Activated CD8-positive, alpha-beta memory T cell treated with anti-CD3 and anti-CD28 coated beads, Interleukin-2, amount 10 ng/mL, durations not matched to agents 7 days and 5 days (primary cell): ENCODE results near the gene TM9SF1. TPM values are rescaled to one million over a fixed set of nuclear protein-coding genes. Genes with fewer than 3 reads are reported as not detected.
A peak's percentile ranks its signal among the peaks of the same experiment; 100 is the strongest.
"Not testable (repeated sequence)": the region's sequence is repeated elsewhere in the genome, so short reads cannot be mapped to it uniquely, and the experiment has no call there.

Experiments
- ATAC-seq: fragments of 150-1000 bp; cut with Tn5 transposase; one replicate; pipeline ENCODE4 v1.10.0; 2021; ENCODE audit warnings: moderate library complexity
- CTCF ChIA-PET: fragments of 350-600 bp; sonication (Branson Sonifier 250); formaldehyde crosslinking; loops from one replicate; lab custom pipeline; 2021; ENCODE audit warnings: antibody characterized with exemption; lab: Charles Lee
- DNase-seq: peaks from one replicate; pipeline ENCODE4 v3.0.0-alpha.2; 2020
- H3K27ac Mint-ChIP-seq: one replicate; pipeline ENCODE4 v1.8.0; 2021; ENCODE audit warnings: mild to moderate bottlenecking, mixed read lengths
- H3K27me3 Mint-ChIP-seq: one replicate; pipeline ENCODE4 v1.8.0; 2021; ENCODE audit warnings: mixed read lengths
- H3K36me3 Mint-ChIP-seq: one replicate; pipeline ENCODE4 v1.8.0; 2021; ENCODE audit warnings: mild to moderate bottlenecking, mixed read lengths
- H3K4me1 Mint-ChIP-seq: one replicate; pipeline ENCODE4 v1.8.0; 2021; ENCODE audit warnings: mixed read lengths
- H3K4me3 Mint-ChIP-seq: one replicate; pipeline ENCODE4 v1.8.0; 2021; ENCODE audit warnings: mild to moderate bottlenecking, moderate library complexity, mixed read lengths
- H3K9me3 Mint-ChIP-seq: one replicate; pipeline ENCODE4 v1.8.0; 2022; ENCODE audit warnings: low read depth, mixed read lengths
- total RNA-seq, 2 experiments: library from RNA; stranded (reverse); gene quantifications; one replicate each; pipeline ENCODE4 v1.2.3, GENCODE V29; 2021

The TM9SF1 gene
- total RNA-seq, 2 experiments from 2014 or later: 26.7 to 32.8 TPM

DNA sequence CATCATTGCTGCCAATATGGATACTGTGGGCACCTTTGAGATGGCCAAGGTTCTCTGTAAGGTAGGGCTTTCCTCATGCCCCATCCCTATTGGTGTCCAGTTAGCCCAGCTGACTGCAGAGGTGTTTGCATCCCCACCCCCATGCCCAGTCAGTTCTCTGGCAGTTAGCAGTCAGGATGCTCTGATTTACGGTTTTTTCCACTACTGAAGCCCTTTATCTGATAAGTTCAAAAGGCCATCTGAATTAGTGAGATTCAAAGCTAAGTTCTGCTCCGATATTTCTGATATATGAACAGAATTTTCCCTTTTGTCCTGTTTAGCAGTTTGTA is 38.3 kb upstream of the TM9SF1 start:
- Mint-ChIP-seq H3K9me3 (no peaks in the 10 kb centered on the region), H3K4me1 (peaks cover 57% of the 10 kb centered on the region), H3K27ac (peak overlapping the region; percentile 95), H3K27me3 (no peaks in the 10 kb centered on the region), H3K4me3 (peak overlapping the region; percentile 84), H3K36me3 (peaks cover 36% of the 10 kb centered on the region)
- CTCF ChIA-PET: interaction anchor here (1.9 to 21.6 kb wide), 3 partner anchors 9 to 100 kb away, joined by 6 to 541 read pairs (median 21); partner anchors contain the start of genes CIDEB, DHRS1, LTB4R and LTB4R2
- no peak for ATAC-seq
- DNase-seq: no peak

DNA sequence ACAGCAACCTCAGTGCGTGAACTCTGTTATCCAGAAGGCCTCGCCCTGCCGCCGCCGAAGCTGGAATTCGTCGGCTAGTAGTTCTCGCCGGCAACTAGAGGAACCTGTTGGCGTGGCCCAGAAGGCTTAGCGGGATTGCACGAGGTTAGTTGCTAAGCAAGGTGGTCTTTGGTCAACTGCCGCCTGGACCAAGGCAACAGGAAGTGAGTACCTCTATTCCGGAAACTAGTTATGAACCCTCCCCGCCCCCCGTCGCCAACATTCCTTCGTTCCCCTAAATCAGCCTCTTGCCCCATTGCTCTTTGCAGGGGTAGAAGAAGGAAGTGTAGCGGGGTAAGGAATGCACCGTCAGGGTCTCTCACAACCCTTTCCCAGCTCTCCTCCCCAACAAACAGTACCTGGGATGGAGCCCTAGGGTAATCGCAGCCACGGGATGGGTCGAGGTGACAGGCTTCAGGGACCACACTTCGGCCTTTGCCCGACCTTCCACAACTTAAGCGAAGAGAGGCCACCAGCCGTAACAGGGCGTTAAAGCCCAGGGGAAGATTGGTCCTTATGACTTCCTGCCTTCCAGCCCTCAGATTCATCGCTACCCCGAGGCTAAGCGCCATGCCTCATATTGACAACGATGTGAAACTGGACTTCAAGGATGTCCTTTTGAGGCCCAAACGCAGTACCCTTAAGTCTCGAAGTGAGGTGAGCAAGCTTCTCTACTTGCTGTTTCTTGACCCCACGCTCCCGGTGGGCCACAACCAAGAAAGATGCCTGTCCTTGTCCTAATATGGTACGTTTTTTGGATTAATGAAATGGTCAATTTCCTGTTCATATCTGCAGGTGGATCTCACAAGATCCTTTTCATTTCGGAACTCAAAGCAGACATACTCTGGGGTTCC is 37.6 kb upstream of the TM9SF1 start, which contains the start of gene GMPR2:
Gene GMPR2, plus strand, starts transcription at position 285 of the 893 bp plus-strand sequence. Its CDS starts 325 bp downstream, at position 610.
- Mint-ChIP-seq H3K36me3 (peaks cover 31% of the 10 kb centered on the region), H3K4me1 (peaks cover 54% of the 10 kb centered on the region), H3K9me3 (no peaks in the 10 kb centered on the region), H3K27ac (peak within 1 kb of the TSS; percentile 95), H3K27me3 (no peaks in the 10 kb centered on the region), H3K4me3 (peak within 1 kb of the TSS; percentile 84)
- CTCF ChIA-PET: interaction anchor here (1.0 to 21.6 kb wide), 4 partner anchors 10 to 101 kb away, joined by 3 to 541 read pairs (median 14); partner anchors contain the start of genes CIDEB, DHRS1, IRF9 and LTB4R
- DNase-seq (peak; percentile 54), ATAC-seq (peak; percentile 57)

DNA sequence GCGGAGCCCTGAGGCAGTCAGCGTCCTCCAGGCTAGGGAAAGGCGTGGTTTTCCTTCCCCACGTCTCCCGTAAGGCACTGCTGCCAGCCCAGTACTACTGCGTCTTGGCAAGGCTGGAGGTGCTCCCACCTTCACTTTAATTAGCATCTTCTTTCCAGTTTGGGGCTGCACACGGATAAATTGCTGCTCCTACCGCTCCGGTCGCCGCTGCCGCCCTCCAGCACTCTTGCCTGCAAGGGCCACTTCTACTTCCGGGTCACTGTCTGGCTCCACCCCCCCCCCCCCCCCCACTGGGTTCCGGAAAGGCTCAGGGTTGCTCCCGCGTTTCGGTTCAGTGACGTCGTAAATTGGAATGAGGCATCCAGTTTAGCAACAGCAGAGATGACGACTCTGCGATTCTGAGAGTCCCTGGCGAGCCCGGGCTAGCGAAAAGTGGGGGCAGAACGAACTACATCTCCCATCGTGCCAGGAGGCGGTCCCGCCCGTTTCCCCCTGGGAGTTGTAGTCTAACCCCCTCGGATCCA is 36.9 kb upstream of the TM9SF1 start, which contains the start of gene NEDD8:
Gene NEDD8, minus strand, starts transcription at position 247 of the 524 bp plus-strand sequence. Its CDS starts 100 bp downstream, at position 147.
- Mint-ChIP-seq H3K4me3 (peak within 1 kb of the TSS; percentile 84), H3K4me1 (peaks cover 53% of the 10 kb centered on the region), H3K36me3 (peaks cover 29% of the 10 kb centered on the region), H3K27me3 (no peaks in the 10 kb centered on the region), H3K9me3 (no peaks in the 10 kb centered on the region), H3K27ac (peak within 1 kb of the TSS; percentile 95)
- ATAC-seq (peak; percentile 85), DNase-seq (peak; percentile 94)
- CTCF ChIA-PET: interaction anchor here (1.0 to 21.6 kb wide), 4 partner anchors 10 to 101 kb away, joined by 3 to 541 read pairs (median 14); partner anchors contain the start of genes CIDEB, DHRS1, IRF9 and LTB4R

DNA sequence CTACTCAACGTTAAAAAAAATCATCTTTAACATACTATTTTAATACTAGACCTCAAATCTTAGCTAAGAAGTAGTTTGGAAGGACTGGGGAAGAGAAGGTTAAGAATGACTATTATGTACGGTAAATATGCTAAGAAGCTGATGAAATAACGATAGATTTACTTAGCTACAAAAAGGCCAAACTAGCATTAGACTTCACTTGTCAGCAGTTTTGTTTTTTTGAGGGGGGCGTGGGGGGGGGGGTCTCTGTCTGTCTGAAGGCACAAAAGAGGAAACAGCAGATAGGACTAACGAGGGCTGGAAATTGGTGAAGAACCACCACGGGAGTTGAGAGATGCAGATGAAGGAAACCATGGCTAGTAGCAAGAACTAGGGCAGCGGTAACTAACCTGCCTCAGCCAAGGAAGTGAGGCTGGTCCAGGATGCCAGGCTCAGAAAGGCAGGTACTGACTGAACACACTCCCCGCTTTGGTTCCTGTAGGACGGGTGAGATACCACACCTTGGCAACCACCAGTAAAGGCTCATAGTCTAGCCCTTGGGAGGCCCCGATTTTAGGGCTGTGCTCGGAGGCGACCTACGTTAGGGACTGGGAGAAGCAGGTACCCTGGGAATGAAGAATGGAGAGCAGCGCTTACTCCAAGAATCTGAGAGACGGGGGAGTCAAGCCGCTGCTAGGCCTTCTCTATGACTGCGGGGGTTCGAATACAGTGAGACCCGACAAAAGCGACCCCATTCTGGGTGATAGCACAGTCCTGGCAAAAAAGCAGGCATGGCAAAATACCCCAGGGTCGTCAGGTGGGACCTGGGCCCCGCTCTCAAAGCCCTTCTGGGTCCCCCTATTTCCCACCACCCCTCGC is 36.3 kb upstream of the TM9SF1 start:
- Mint-ChIP-seq H3K9me3 (no peaks in the 10 kb centered on the region), H3K4me1 (peaks cover 55% of the 10 kb centered on the region), H3K4me3 (peak overlapping the region; percentile 84), H3K27ac (peak overlapping the region; percentile 95), H3K36me3 (peaks cover 27% of the 10 kb centered on the region), H3K27me3 (no peaks in the 10 kb centered on the region)
- CTCF ChIA-PET: interaction anchor here (0.6 to 1.7 kb wide), 6 partner anchors 11 to 166 kb away, joined by 3 to 12 read pairs (median 4); partner anchors contain the start of genes MDP1 and TINF2
- ATAC-seq (peak; percentile 26), DNase-seq (peak; percentile 65)

DNA sequence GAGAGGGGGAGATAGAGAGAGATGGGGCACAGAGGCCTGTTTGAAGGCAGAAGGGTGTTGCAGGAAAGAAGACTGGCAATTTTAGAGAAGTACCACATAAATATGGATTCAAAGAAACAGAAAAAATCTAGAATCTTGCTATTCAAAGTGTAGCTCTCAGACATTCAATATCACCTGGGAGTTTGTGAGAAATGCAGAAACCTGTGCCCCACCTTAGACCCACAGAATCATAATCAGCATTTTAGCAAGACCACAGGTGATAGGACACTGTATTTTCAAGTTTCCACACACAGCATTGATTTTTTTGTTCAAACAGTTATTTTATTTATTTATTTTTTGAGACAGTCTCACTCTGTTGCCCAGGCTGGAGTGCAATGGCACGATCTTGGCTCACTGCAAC is 33.7 kb upstream of the TM9SF1 start:
- ATAC-seq: no peak
- H3K9me3 Mint-ChIP-seq: no peaks in the 10 kb centered on the region
- no peak for DNase-seq
- H3K36me3 Mint-ChIP-seq: peaks cover 13% of the 10 kb centered on the region
- no peak overlapping the region for H3K4me3 Mint-ChIP-seq
- no peak overlapping the region for H3K27ac Mint-ChIP-seq
- H3K4me1 Mint-ChIP-seq: peaks cover 40% of the 10 kb centered on the region
- CTCF ChIA-PET: interaction anchor here (0.7 to 2.7 kb wide), 7 partner anchors 9 to 203 kb away, joined by 3 to 13 read pairs (median 3); partner anchors contain the start of gene TINF2
- no peaks in the 10 kb centered on the region for H3K27me3 Mint-ChIP-seq

DNA sequence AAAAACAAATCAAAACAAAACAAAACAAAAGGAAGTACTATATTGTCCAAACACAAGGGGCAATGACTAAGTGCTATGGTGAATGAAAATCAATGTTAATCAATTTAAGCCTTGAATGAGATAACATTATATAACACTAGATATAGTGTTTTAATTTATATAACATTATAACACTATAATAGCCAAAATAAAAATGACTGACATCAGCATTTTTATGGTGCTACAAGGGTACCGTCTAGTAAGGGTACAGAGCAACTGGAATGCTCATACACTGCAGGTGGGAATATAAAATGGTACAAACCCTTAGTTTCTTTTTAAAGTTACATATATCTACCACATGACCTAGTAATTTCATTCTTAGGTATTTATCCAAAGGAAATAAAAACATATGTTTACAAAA is 31.2 kb upstream of the TM9SF1 start:
- Mint-ChIP-seq H3K27ac (no peak overlapping the region), H3K9me3 (no peaks in the 10 kb centered on the region), H3K4me1 (peaks cover 31% of the 10 kb centered on the region), H3K36me3 (peaks cover 13% of the 10 kb centered on the region), H3K27me3 (no peaks in the 10 kb centered on the region), H3K4me3 (no peak overlapping the region)
- CTCF ChIA-PET: interaction anchor here (1.7 to 2.7 kb wide), 2 partner anchors 10 to 16 kb away, joined by 6 to 13 read pairs; partner anchors contain the start of genes MDP1 and TINF2
- DNase-seq (no peak), ATAC-seq (no peak)

DNA sequence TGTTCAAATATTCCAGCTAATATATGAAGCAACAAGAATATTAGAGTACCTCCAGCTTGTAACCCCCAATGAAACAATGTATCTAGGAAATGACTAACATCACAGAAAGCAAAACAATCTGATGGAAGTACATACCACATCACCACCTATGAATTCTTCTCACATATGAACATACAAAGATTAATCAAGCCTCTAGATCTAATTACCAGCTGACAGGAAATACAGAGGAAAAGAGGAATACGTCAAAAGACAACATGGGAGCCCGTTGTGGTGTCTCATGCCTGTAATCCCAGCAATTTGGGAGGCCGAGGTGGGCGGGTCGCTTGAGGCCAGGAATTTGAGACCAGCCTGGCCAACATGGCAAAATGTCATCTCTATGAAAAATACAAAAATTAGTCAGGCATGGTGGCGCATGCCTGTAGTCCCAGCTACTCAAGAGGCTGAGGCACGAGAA is 29.4 kb upstream of the TM9SF1 start:
- CTCF ChIA-PET: interaction anchor here (1.0 to 2.0 kb wide), 3 partner anchors 9 to 84 kb away, joined by 3 to 6 read pairs (median 3); partner anchors contain the start of genes CHMP4A and MDP1
- Mint-ChIP-seq H3K9me3 (no peaks in the 10 kb centered on the region), H3K27ac (no peak overlapping the region), H3K36me3 (peaks cover 13% of the 10 kb centered on the region), H3K4me1 (peaks cover 24% of the 10 kb centered on the region), H3K4me3 (no peak overlapping the region), H3K27me3 (no peaks in the 10 kb centered on the region)
- ATAC-seq (no peak), DNase-seq (no peak)

DNA sequence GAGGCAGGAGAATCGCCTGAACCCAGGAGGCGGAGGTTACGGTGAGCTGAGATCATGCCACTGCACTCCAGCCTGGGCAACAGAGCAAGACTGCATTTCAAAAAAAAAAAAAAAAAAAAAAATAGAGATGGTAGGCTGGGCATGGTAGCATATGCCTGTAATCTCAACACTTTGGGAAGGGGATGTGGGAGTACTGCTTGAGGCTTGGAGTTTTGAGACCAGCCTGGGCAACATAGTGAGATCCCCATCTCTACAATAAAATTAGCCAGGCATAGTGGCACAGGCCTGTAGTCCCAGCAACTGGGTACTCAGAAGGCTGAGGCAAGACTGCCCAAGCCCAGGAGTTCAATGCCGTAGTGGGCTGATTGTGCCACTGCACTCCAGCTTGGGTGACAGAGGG is 27.7 kb upstream of the TM9SF1 start:
- H3K36me3 Mint-ChIP-seq: peaks cover 11% of the 10 kb centered on the region
- not testable (repeated sequence) for H3K4me3 Mint-ChIP-seq, H3K27ac Mint-ChIP-seq, DNase-seq, H3K27me3 Mint-ChIP-seq, H3K9me3 Mint-ChIP-seq, ATAC-seq
- CTCF ChIA-PET: interaction anchor here (0.8 kb wide), 1 partner anchor 48 kb away, joined by 3 read pairs; the partner anchor contains the start of gene RABGGTA
- peaks cover 21% of the 10 kb centered on the region for H3K4me1 Mint-ChIP-seq

DNA sequence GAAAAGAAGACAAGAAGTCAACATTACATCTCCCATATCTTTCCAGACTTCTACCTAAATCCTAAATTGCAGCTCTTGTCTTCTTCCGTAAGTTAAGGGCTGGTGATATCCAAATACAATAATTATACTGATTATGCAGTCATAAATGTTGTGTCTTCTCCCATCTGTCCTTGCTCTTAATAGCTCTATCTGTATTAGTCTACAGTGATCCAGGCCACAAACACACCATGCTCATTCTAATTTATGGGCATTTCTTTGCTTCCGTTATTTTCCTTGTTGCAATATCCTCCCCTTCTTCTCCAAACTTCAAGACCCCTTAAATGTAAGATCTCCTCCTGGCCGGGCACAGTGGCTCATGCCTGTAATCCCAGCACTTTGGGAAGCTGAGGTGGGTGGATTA is 24.3 kb upstream of the TM9SF1 start:
- Mint-ChIP-seq H3K4me1 (peaks cover 21% of the 10 kb centered on the region), H3K27me3 (no peaks in the 10 kb centered on the region), H3K36me3 (peaks cover 8% of the 10 kb centered on the region), H3K9me3 (no peaks in the 10 kb centered on the region), H3K27ac (peak overlapping the region; percentile 34), H3K4me3 (no peak overlapping the region)
- DNase-seq (no peak), ATAC-seq (no peak)
- CTCF ChIA-PET: interaction anchor here (0.6 to 1.5 kb wide), 7 partner anchors 9 to 217 kb away, joined by 3 to 6 read pairs (median 3); partner anchors contain the start of gene RABGGTA

DNA sequence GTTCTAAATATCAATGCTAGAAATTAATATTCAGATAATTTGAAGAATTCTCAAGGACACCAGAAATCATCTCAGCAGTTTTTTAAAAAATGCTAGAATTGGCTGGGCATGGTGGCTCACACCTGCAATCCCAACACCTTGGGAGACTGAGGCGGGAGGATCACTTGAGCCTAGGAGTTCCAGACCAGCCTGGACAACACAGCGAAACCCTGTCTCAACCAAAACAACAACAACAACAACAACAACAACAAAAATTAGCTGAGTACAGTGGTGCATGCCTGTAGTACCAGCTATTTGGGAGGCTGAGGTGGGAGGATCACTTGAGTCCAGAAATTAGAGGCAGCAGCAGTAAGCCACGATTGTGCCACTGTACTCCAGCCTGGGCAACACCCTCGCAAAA is 23.8 kb upstream of the TM9SF1 start:
- Mint-ChIP-seq H3K4me3 (no peak overlapping the region), H3K4me1 (peaks cover 24% of the 10 kb centered on the region), H3K36me3 (peaks cover 7% of the 10 kb centered on the region), H3K9me3 (no peaks in the 10 kb centered on the region), H3K27ac (no peak overlapping the region), H3K27me3 (no peaks in the 10 kb centered on the region)
- ATAC-seq: no peak
- CTCF ChIA-PET: interaction anchor here (0.8 to 1.5 kb wide), 4 partner anchors 9 to 217 kb away, joined by 3 to 6 read pairs (median 3); no protein-coding TSS in a partner anchor
- no peak for DNase-seq

DNA sequence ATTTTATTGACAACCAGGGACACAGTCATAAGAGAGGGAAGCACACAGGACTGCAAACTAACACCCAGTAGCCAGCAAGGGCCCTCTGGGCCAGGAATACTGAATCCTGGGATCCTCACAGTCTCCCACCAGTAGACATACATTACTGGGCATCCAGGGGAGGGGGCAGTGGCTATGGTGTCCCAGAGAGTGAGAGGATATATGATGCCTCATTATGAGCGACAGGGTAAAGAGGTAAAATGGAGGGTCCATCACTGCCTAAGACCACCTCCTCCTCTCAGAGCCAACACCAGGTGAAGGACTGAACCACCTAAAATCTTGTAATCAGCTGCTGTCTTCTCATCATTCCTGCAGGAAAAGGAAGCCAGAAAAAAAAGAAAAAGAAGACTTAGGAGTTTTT is 21.6 kb upstream of the TM9SF1 start:
- not testable (repeated sequence) for DNase-seq, H3K9me3 Mint-ChIP-seq, H3K4me3 Mint-ChIP-seq, ATAC-seq, H3K27me3 Mint-ChIP-seq
- Mint-ChIP-seq H3K36me3 (peaks cover 13% of the 10 kb centered on the region), H3K27ac (peak overlapping the region; percentile 99), H3K4me1 (peaks cover 40% of the 10 kb centered on the region)
- CTCF ChIA-PET: interaction anchor here (1.1 to 5.8 kb wide), 9 partner anchors 9 to 215 kb away, joined by 3 to 48 read pairs (median 6); partner anchors contain the start of genes CIDEB, DHRS1, LTB4R2 and NOP9

DNA sequence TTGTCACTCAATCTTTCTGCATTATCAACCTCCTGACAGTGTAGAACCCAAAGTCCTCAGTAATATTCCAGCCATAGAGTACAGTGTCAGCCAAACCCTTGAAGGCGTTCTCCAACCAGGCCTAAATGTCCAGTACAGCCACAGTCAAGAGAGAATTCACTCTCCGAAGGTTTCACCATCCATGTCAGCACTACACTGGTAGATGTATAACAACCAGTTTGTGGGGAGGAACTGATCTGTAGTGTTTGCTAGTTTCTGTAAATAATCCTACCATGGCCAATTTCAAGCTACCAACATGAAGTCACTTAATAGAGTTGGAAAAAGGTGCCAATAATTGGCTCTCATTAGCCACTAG is 21.1 kb upstream of the TM9SF1 start:
- DNase-seq: no peak
- Mint-ChIP-seq H3K36me3 (peaks cover 18% of the 10 kb centered on the region), H3K27me3 (no peaks in the 10 kb centered on the region), H3K4me3 (peak overlapping the region; percentile 97), H3K9me3 (no peaks in the 10 kb centered on the region), H3K4me1 (peaks cover 46% of the 10 kb centered on the region), H3K27ac (peak overlapping the region; percentile 99)
- CTCF ChIA-PET: interaction anchor here (0.8 to 5.8 kb wide), 23 partner anchors 8 to 221 kb away, joined by 3 to 48 read pairs (median 5); partner anchors contain the start of genes CIDEB, DHRS1, IPO4 and IRF9
- no peak for ATAC-seq
